H4 (cell line): ENCODE measurements around the gene SH3D19. TPM values are rescaled to one million over a fixed set of nuclear protein-coding genes. Genes with fewer than 3 reads are reported as not detected.

Experiments used
- DNase-seq: peaks from one replicate; pipeline ENCODE4 v3.0.0-alpha.2; 2015; ENCODE audit warnings: low spot score
- total RNA-seq: library from RNA; depleted of rRNA; stranded (reverse); fragments of >200 nt; shearing (Covaris generic); gene quantifications from 2 replicates; pipeline ENCODE4 v1.2.3, GENCODE V29; 2014

Gene SH3D19
- total RNA-seq, 1 experiment from 2014 or later, result 8.6 TPM

- no peak for DNase-seq
Observed at GRCh38 chr4:151195801-151196200, 129.6 kb downstream of the SH3D19 start.

- no peak for DNase-seq
Observed at GRCh38 chr4:151193414-151193813, 132.0 kb downstream of the SH3D19 start.

GRCh38 chr4:151192556-151193235 is 132.7 kb downstream of the SH3D19 start:
- no peak for DNase-seq

- no peak for DNase-seq
Observed at GRCh38 chr4:151184523-151185458, 140.6 kb downstream of the SH3D19 start.

GRCh38 chr4:151182455-151182996 is 142.9 kb downstream of the SH3D19 start:
- no peak for DNase-seq

GRCh38 chr4:151176685-151177084 is 148.7 kb downstream of the SH3D19 start:
- no peak for DNase-seq

GRCh38 chr4:151175754-151176631 is 149.4 kb downstream of the SH3D19 start:
- no peak for DNase-seq

- DNase-seq, result no peak
Observed at GRCh38 chr4:151175233-151175632, 150.2 kb downstream of the SH3D19 start.

- no peak for DNase-seq
Observed at GRCh38 chr4:151174784-151175183, 150.6 kb downstream of the SH3D19 start.

GRCh38 chr4:151173871-151174270 is 151.5 kb downstream of the SH3D19 start:
- no peak for DNase-seq

GRCh38 chr4:151169900-151170299 is 155.5 kb downstream of the SH3D19 start:
- DNase-seq, result no peak

- peak; percentile 59 for DNase-seq
Observed at GRCh38 chr4:151169223-151169622, 156.2 kb downstream of the SH3D19 start.

- DNase-seq, result no peak
Observed at GRCh38 chr4:151167561-151167960, 157.8 kb downstream of the SH3D19 start.

- no peak for DNase-seq
Observed at GRCh38 chr4:151166636-151167035, 158.8 kb downstream of the SH3D19 start.

GRCh38 chr4:151165205-151166000 is 160.0 kb downstream of the SH3D19 start:
- DNase-seq, result no peak

GRCh38 chr4:151163855-151164254 is 161.6 kb downstream of the SH3D19 start:
- DNase-seq, result no peak

- no peak for DNase-seq
Observed at GRCh38 chr4:151158979-151159378, 166.4 kb downstream of the SH3D19 start.

GRCh38 chr4:151157543-151157942 is 167.9 kb downstream of the SH3D19 start:
- no peak for DNase-seq

- DNase-seq, result no peak
Observed at GRCh38 chr4:151153585-151153984, 171.8 kb downstream of the SH3D19 start.

GRCh38 chr4:151152028-151152427 is 173.4 kb downstream of the SH3D19 start:
- DNase-seq, result no peak
